ENCODE results near the gene CT45A10.
"Not testable (repeated sequence)": the region's sequence is repeated elsewhere in the genome, so short reads cannot be mapped to it uniquely, and the experiment has no call there.

CT45A10 gene

DNA sequence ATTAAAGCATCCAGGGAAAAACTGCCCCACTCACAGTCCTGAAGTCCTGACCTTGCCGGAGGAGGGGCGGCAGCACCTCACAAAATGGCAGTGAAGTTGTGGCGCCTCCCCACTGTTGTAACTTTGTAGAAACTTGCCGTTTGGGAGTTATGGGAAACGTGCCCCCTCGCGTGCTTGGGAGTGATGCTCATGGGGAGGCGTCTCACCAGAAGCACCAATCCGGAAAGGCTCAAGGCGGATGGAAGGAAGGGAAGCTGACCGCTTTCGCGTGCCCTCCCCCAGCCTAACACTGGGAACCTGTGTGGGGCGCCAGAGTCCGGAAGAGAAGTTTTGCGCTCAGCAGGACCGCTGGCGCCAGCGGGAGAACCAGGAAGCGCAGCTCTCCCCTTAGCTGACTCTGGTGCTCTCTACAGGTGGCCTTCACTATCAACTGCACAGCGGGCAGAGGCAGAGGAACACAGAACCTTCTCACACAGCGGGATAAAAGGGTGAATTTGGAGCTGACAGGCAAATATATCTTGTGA, at the start of gene CT45A10, which contains the start of gene SAGE1:
TSS of gene CT45A10 (minus strand) at position 151 of the 524 bp plus-strand sequence. CDS start 8,100 bp downstream, outside the sequence.
TSS of gene SAGE1 (plus strand) at position 423 of the 524 bp plus-strand sequence. CDS start 2,527 bp downstream, outside the sequence.
- no peak for DNase-seq

- peak; percentile 48 for DNase-seq
Observed at GRCh38 chrX:135931644-135932487, 38.6 kb upstream of the CT45A10 start.

DNA sequence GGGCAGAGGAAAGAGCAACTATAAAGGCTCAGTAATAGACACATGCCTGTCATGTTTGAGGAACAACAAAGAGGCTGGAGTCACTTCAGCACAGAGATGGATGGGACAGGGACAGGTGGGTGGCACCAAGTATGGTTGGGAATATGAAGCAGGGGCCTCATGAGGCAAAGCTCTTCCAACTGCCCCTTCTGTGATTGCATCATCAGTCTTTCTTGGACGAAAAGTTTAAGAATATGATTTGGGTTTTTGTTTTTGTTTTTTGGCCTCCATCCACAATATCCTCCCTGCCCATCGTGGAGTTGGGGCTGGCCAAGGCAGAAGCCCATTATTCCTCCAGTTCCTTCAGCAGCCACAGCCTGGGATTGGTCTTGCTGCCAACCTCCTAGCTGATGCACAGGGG, 34.7 kb upstream of the CT45A10 start:
- no peak for DNase-seq

- no peak for DNase-seq
Observed at GRCh38 chrX:135923353-135923752, 30.1 kb upstream of the CT45A10 start.

DNA sequence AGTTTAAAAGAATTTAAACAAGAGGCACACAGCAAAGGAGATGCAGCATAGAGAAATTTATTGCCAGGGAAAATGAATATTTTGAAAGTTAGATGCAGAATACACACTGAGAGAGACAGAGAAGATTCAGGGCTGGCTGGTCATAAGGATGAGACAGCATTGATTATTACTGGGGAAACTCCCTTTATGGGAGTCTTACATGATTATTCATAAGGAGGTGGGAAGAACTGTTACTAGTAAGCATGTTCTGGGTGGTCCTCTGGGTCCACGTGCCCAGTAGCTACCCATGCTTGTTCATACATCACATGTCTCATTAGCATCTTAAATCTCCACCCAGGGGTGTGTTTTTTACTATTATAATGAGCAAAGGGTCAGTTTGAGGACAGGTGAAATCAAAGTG, 27.3 kb upstream of the CT45A10 start:
- DNase-seq = not testable (repeated sequence)

DNA sequence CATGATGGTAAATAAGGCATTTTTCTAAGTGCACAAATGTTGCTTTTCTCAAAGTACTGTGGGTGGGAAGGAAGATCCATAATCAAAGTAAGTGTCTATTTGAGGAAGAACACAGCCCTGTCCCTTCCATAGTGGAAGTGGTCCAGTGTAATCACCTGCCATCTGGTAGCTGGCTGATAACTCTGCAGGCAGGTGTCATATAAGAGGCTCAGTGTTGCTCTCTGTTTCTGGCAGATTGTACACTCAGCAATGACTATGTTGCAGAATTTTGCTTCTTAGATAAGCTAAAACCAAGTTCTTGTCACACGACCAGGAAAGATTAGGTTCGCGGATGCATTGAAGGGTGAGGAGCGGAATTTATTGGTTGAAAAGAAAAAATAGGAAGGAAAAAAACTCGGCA, 21.2 kb upstream of the CT45A10 start:
- DNase-seq = no peak

- DNase-seq = no peak
Observed at GRCh38 chrX:135910251-135910650, 17.0 kb upstream of the CT45A10 start.

GRCh38 chrX:135892781-135893180, 463 bp downstream of the CT45A10 start:
- no peak for DNase-seq

- no peak for DNase-seq
Observed at GRCh38 chrX:135890087-135890585, 3.1 kb downstream of the CT45A10 start.

DNA sequence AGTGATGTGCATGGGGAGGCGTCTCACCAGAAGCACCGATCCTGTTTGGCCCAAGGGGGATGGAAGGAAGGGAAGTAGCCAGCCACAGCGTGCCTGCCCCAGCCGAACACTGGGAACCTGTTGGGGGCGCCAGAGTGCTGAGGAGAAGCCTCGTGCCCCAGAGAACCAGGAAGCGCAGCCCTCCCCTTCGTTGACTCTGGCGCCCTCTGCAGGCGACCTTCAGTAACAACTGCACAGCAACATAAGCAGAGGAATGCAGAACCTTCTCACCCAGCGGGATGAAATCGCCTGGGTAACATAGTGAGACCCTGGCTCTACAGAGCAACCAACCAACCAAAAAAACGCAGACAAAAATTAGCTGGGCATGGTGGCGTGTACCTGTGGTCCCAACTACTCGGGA, 4.3 kb downstream of the CT45A10 start:
- peak; percentile 57 for DNase-seq

- not testable (repeated sequence) for DNase-seq
Observed at GRCh38 chrX:135888230-135888629, 5.0 kb downstream of the CT45A10 start.

GRCh38 chrX:135882741-135883140, 10.5 kb downstream of the CT45A10 start:
- not testable (repeated sequence) for DNase-seq

DNA sequence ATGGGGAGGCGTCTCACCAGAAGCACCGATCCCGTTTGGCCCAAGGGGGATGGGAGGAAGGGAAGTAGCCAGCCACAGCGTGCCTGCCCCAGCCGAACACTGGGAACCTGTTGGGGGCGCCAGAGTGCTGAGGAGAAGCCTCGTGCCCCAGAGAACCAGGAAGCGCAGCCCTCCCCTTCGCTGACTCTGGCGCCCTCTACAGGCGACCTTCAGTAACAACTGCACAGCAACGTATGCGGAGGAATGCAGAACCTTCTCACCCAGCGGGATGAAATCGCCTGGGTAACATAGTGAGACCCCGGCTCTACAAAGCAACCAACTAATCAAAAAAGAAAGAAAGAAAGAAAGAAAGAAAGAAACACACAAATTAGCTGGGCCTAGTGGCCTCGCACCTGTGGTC, 21.5 kb downstream of the CT45A10 start, which contains the start of gene CT45A9:
TSS of gene CT45A9 (minus strand) at position 101 of the 400 bp plus-strand sequence. CDS start 3,751 bp downstream, outside the sequence.
- DNase-seq = not testable (repeated sequence)

DNA sequence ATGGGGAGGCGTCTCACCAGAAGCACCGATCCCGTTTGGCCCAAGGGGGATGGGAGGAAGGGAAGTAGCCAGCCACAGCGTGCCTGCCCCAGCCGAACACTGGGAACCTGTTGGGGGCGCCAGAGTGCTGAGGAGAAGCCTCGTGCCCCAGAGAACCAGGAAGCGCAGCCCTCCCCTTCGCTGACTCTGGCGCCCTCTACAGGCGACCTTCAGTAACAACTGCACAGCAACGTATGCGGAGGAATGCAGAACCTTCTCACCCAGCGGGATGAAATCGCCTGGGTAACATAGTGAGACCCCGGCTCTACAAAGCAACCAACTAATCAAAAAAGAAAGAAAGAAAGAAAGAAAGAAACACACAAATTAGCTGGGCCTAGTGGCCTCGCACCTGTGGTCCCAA, 38.8 kb downstream of the CT45A10 start, which contains the start of gene CT45A8:
TSS of gene CT45A8 (minus strand) at position 101 of the 400 bp plus-strand sequence. CDS start 3,755 bp downstream, outside the sequence.
- DNase-seq = not testable (repeated sequence)

GRCh38 chrX:135837180-135837579, 56.1 kb downstream of the CT45A10 start, which contains the start of gene CT45A7:
CT45A7 (minus strand) TSS chrX:135837280; CDS start chrX:135833533, 3,747 bp downstream.
- DNase-seq = not testable (repeated sequence)

Data from activated CD4-positive, alpha-beta T cell treated with anti-CD3 and anti-CD28 coated beads, Interleukin-2, amount 50 U/mL, for 16 hours (primary cell).